GM12878 (cell line): ENCODE results near the gene BARHL1. TPM values are rescaled to one million over a fixed set of nuclear protein-coding genes. Genes with fewer than 3 reads are reported as not detected.

Experiments
- ATAC-seq: fragments of 200-7000 bp; cut with Tn5 transposase; 3 replicates; pipeline ENCODE4 v1.9.1; 2020; ENCODE audit warnings: mild to moderate bottlenecking, moderate library complexity
- BruUV-seq: library from RNA; stranded (reverse); fragments of 400-500 nt; replicated peaks from 2 replicates; lab custom pipeline; 2021; lab: Mats Ljungman, UMichigan
- CTCF ChIA-PET: fragments of 300-600 bp; sonication (Branson Sonifier 250); formaldehyde crosslinking; extraction: SDS; loops from one replicate; lab custom pipeline; 2021; ENCODE audit warnings: inconsistent platforms; lab: Yijun Ruan, JAX
- POLR2A ChIA-PET: fragments of 350-600 bp; formaldehyde crosslinking; extraction: SDS; loops from one replicate; lab custom pipeline; 2021; ENCODE audit warnings: inconsistent platforms; lab: Charles Lee
- RAD21 ChIA-PET: fragments of 300-600 bp; sonication (Branson Sonifier 250); formaldehyde crosslinking; loops from one replicate; lab custom pipeline; 2023; ENCODE audit warnings: antibody characterized with exemption; ENCODE audit not compliant: unreplicated experiment; lab: Charles Lee
- SMC1A ChIA-PET: fragments of 300-600 bp; sonication (Branson Sonifier 250); formaldehyde crosslinking; loops from one replicate; lab custom pipeline; 2023; ENCODE audit not compliant: unreplicated experiment, uncharacterized antibody; lab: Charles Lee
- DNase-seq: peaks from one replicate; pipeline ENCODE4 v3.0.0-alpha.2; 2011; ENCODE audit warnings: low read depth, low spot score
- FAIRE-seq: peaks from 3 replicates; lab custom pipeline; 2011; peaks lifted over from hg19 to GRCh38; lab: Jason Lieb, UNC
- H2AFZ ChIP-seq: 2 replicates; pipeline ENCODE4 v1.6.0; 2011; ENCODE audit warnings: low read depth, low read length, control low read depth; ENCODE audit not compliant: control insufficient read depth
- H3K27ac ChIP-seq: 2 replicates; pipeline ENCODE4 v1.5.1; 2011; ENCODE audit warnings: control low read depth; ENCODE audit not compliant: control insufficient read depth, insufficient read depth
- H3K27me3 ChIP-seq, 2 experiments: replicated peaks in 1 of 2; 2 replicates each; pipeline versions ENCODE4 v1.6.0 to v1.6.1; 2011; ENCODE audit warnings: low read length in 1 of 2; ENCODE audit not compliant: control insufficient read depth in 2 of 2, insufficient read depth in 2 of 2
- H3K36me3 ChIP-seq, 2 experiments: 2 replicates each; pipeline ENCODE4 v1.5.1; 2011; ENCODE audit warnings: low read length in 1 of 2; ENCODE audit not compliant: control insufficient read depth in 2 of 2, insufficient read depth in 2 of 2
- H3K4me1 ChIP-seq: 2 replicates; pipeline ENCODE4 v1.6.1; 2011; ENCODE audit warnings: mild to moderate bottlenecking, low read length, moderate library complexity, mixed read lengths; ENCODE audit not compliant: control insufficient read depth, insufficient read depth
- H3K4me2 ChIP-seq: 2 replicates; pipeline ENCODE4 v1.6.0; 2011; ENCODE audit warnings: control low read depth; ENCODE audit not compliant: control insufficient read depth, insufficient read depth
- H3K4me3 ChIP-seq: fragments of 200-600 bp; sonication (generic); 2 replicates; pipeline ENCODE4 v1.5.1; 2016
- H3K79me2 ChIP-seq: 2 replicates; pipeline ENCODE4 v1.6.0; 2011; ENCODE audit warnings: low read length; ENCODE audit not compliant: control insufficient read depth, insufficient read depth
- H3K9ac ChIP-seq: 2 replicates; pipeline ENCODE4 v1.8.0; 2011; ENCODE audit warnings: low read length, control low read depth, mixed read lengths; ENCODE audit not compliant: control insufficient read depth, insufficient read depth
- H3K9me3 ChIP-seq: replicated peaks from 3 replicates; pipeline ENCODE4 v1.5.1; 2011; ENCODE audit warnings: mild to moderate bottlenecking, low read length; ENCODE audit not compliant: control insufficient read depth, insufficient read depth
- H4K20me1 ChIP-seq: 2 replicates; pipeline ENCODE4 v1.6.0; 2011; ENCODE audit not compliant: control insufficient read depth, insufficient read depth
- BCLAF1 ChIP-seq: fragments of 450-650 bp; IDR thresholded peaks from 2 replicates; pipeline ENCODE4 v1.6.1; 2017; ENCODE audit warnings: antibody characterized with exemption, mild to moderate bottlenecking, moderate library complexity
- CBX5 ChIP-seq: sonication (generic); IDR thresholded peaks from 2 replicates; pipeline ENCODE4 v1.6.1; 2016; ENCODE audit warnings: low read depth, moderate library complexity, mild to moderate bottlenecking, inconsistent platforms
- CEBPB ChIP-seq, 2 experiments: fragments of 150-350 bp in 1 of 2; IDR thresholded peaks; 2 replicates each; pipeline ENCODE4 v1.6.1; 2012 to 2014; ENCODE audit warnings: low read depth in 2 of 2, low read length in 2 of 2, borderline replicate concordance in 1 of 2, inconsistent platforms in 1 of 2
- E2F4 ChIP-seq: IDR thresholded peaks from 2 replicates; pipeline ENCODE4 v1.6.1; 2012; ENCODE audit warnings: low read depth, low read length, improper control_type of control experiment
- EP300 ChIP-seq, 2 experiments: fragments of 150-350 bp in 1 of 2; IDR thresholded peaks; 2 replicates each; pipeline ENCODE4 v1.6.1; 2011 to 2012; ENCODE audit warnings: low read depth in 2 of 2, low read length in 2 of 2, borderline replicate concordance in 1 of 2, improper control_type of control experiment in 1 of 2, inconsistent platforms in 1 of 2; ENCODE audit not compliant: control insufficient read depth in 1 of 2
- FOXK2 ChIP-seq: fragments of 450-650 bp; IDR thresholded peaks from 2 replicates; pipeline ENCODE4 v1.6.1; 2017; ENCODE audit warnings: mild to moderate bottlenecking, moderate library complexity
- HCFC1 ChIP-seq: fragments of 150-350 bp; IDR thresholded peaks from 2 replicates; pipeline ENCODE4 v1.6.1; 2014; ENCODE audit warnings: low read length
- HDAC6 ChIP-seq: fragments of 200-600 bp; sonication (generic); IDR thresholded peaks from one replicate; pipeline ENCODE4 v1.8.0; 2017; ENCODE audit warnings: antibody characterized with exemption; ENCODE audit not compliant: unreplicated experiment
- HDGF ChIP-seq: fragments of 450-650 bp; IDR thresholded peaks from 2 replicates; pipeline ENCODE4 v1.6.1; 2016; ENCODE audit warnings: antibody characterized with exemption
- IRF3 ChIP-seq: fragments of 450-650 bp; IDR thresholded peaks from 2 replicates; pipeline ENCODE4 v1.6.1; 2014; ENCODE audit warnings: mild to moderate bottlenecking
- NFYA ChIP-seq: IDR thresholded peaks from 2 replicates; pipeline ENCODE4 v1.6.1; 2011; ENCODE audit warnings: low read depth, mild to moderate bottlenecking, low read length, improper control_type of control experiment, borderline replicate concordance
- SIN3A ChIP-seq: IDR thresholded peaks from 2 replicates; pipeline ENCODE4 v1.6.1; 2012; ENCODE audit warnings: low read depth, low read length, improper control_type of control experiment
- SREBF2 ChIP-seq: IDR thresholded peaks from 2 replicates; pipeline ENCODE4 v1.6.1; 2012; ENCODE audit warnings: mild to moderate bottlenecking, low read length
- TBL1XR1 ChIP-seq: IDR thresholded peaks from 2 replicates; pipeline ENCODE4 v1.6.1; 2012; ENCODE audit warnings: low read depth, low read length, improper control_type of control experiment
- ZBTB11 ChIP-seq: fragments of 450-650 bp; formaldehyde crosslinking; IDR thresholded peaks from 2 replicates; pipeline ENCODE4 v1.5.0; 2022; ENCODE audit warnings: mild to moderate bottlenecking, missing genetic modification characterization
- ZNF207 ChIP-seq: fragments of 450-650 bp; IDR thresholded peaks from 2 replicates; pipeline ENCODE4 v1.6.1; 2014; ENCODE audit warnings: antibody characterized with exemption, mild to moderate bottlenecking, borderline replicate concordance
- ZNF24 ChIP-seq: fragments of 450-650 bp; IDR thresholded peaks from 2 replicates; pipeline ENCODE4 v1.6.1; 2017; ENCODE audit warnings: antibody characterized with exemption, mild to moderate bottlenecking
- WGBS: methylation state at CpG from one replicate; pipeline ENCODE4 v1.1.6; 2016; ENCODE audit warnings: low lambda C conversion rate; ENCODE audit not compliant: insufficient replicate concordance, insufficient coverage; ENCODE audit errors: missing lambda C conversion rate; 5-methylcytosine and 5-hydroxymethylcytosine counted together
- in situ Hi-C: fragments of 300-500 bp; cut with MboI; formaldehyde crosslinking; loops from 9 replicates; pipeline ENCODE4 v1.14.3; 2018; ENCODE audit warnings: mixed read lengths
- intact Hi-C: fragments of 100-400 bp; cut with micrococcal nuclease; formaldehyde crosslinking; loops from one replicate; pipeline ENCODE4 v1.14.2; 2022; ENCODE audit not compliant: unreplicated experiment
- polyA plus RNA-seq, 11 experiments: library from polyadenylated mRNA; depleted of rRNA in 4 of 11; unstranded in 6 of 11; stranded (reverse) in 5 of 11; fragments of >200 nt; fragmentation: Nextera tagmentation in 4 of 11; fragmentation: Illumina TruSeq in 1 of 11; extraction: Ambion mirVana in 4 of 11; extraction: Trizol in 1 of 11; gene quantifications; 1 replicate in 1 of 11; 2 replicates in 10 of 11; pipeline versions ENCODE4 v1.2.1 to v1.2.3, GENCODE V29; 2011 to 2016; ENCODE audit warnings: inconsistent platforms in 2 of 11, missing spikeins in 2 of 11, low read depth in 1 of 11
- total RNA-seq, 4 experiments: library from RNA; depleted of rRNA in 3 of 4; stranded (reverse); fragments of >200 nt in 3 of 4; fragmentation: Illumina TruSeq in 1 of 4; extraction: Trizol in 1 of 4; gene quantifications; 2 replicates each; pipeline versions ENCODE4 v1.2.1 to v1.2.3, GENCODE V29; 2013 to 2021

The BARHL1 gene
- total and polyA plus RNA-seq, 10 of the 15 experiments (the other 5 are each of a cell fraction or from before 2014, with no cell fraction given): not detected

GRCh38 chr9:132537352-132537751 is 45.1 kb upstream of the BARHL1 start:
- no peak for ATAC-seq
- H3K4me3 ChIP-seq: no peak overlapping the region
- POLR2A ChIA-PET: no interaction called here
- FAIRE-seq: no peak
- in situ Hi-C loops (no loop called here), intact Hi-C loops (no loop called here)
- WGBS: 21% methylated on average over 12 of the region's 12 CpGs
- H4K20me1 ChIP-seq: no peaks in the 10 kb centered on the region
- H3K79me2 ChIP-seq: no peaks in the 10 kb centered on the region
- H3K27ac ChIP-seq: no peak overlapping the region
- no peaks in the 10 kb centered on the region for H3K4me1 ChIP-seq
- H3K27me3 ChIP-seq: peaks cover 0 to 2% of the 10 kb centered on the region in 2 experiments; a peak in 2 of 4 replicates
- DNase-seq: no peak
- no TSS peak for BruUV-seq
- peaks cover 2% of the 10 kb centered on the region; the same call in 1 of the 3 replicates for H3K9me3 ChIP-seq
- no peak overlapping the region for H3K4me2 ChIP-seq
- H2AFZ ChIP-seq: no peak overlapping the region
- SMC1A ChIA-PET: no interaction called here
- CTCF ChIA-PET: no interaction called here
- RAD21 ChIA-PET: no interaction called here
- no peak overlapping the region for H3K9ac ChIP-seq
- H3K36me3 ChIP-seq: no peaks in the 10 kb centered on the region
- no peak for TF ChIP-seq HCFC1
- no peak for TF ChIP-seq E2F4
- TF ChIP-seq ZBTB11 (CRISPR knock-in tag): no peak
- TF ChIP-seq HDAC6: no peak
- no peak for TF ChIP-seq IRF3
- no peak for TF ChIP-seq FOXK2
- TF ChIP-seq NFYA: no peak
- no peak for TF ChIP-seq BCLAF1
- TF ChIP-seq ZNF24: no peak
- no peak for TF ChIP-seq EP300 (IDR thresholded peaks at IDR 0.05; ENCODE audit: borderline replicate concordance in 1 of 2, control insufficient read depth in 1 of 2, low read depth in 2 of 2, low read length in 2 of 2)
- TF ChIP-seq CBX5: no peak
- no peak for TF ChIP-seq CEBPB (IDR thresholded peaks at IDR 0.05; ENCODE audit: borderline replicate concordance in 1 of 2, low read depth in 2 of 2, low read length in 2 of 2)
- TF ChIP-seq SREBF2: no peak
- TF ChIP-seq TBL1XR1: no peak
- no peak for TF ChIP-seq ZNF207
- TF ChIP-seq SIN3A: no peak
- TF ChIP-seq HDGF: no peak
